ENCODE results near the gene LMX1A. TPM values are rescaled to one million over a fixed set of nuclear protein-coding genes. Genes with fewer than 3 reads are reported as not detected.

Gene LMX1A
- total and polyA plus RNA-seq, 2 experiments from 2014 or later, result not detected

DNA sequence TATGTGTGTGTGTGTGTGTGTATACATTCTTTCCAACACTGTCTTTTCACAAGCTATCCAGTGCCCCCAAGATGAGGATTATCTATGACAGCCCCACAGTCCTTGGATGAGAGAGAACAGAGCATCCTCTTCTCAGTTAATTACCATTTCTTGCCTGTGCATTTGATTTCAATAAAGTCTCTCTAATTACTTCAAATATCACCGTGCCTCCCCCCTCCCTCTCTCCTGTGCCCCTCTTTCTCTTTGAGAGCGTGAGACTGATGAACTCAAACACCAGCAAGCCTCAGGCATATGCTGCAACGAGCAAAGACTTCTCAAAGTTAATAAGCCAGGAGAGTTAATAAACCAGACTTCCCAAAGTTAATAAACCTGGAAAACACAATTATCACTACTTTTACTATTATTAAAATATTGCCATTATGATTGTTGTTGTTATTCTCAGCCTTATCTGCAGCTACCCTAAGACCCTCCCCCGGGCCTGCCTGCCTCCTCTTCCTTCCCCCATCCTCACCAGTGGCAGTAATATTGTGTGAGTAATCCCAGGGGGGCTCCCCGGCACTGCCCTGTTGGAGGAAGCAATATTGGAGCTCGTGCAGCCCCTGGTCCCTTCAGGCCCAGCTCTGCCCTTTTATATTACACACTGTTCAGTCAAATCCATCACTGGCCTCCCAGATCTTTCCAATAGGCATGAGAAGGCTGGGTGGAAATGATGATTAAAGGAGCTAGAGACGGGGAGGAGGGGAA is 30.9 kb downstream of the LMX1A start (continued):
- TF ChIP-seq REST (IDR thresholded peaks at IDR 0.05; ENCODE audit: unreplicated experiment) (no peak), NANOG (IDR thresholded peaks at IDR 0.05; ENCODE audit: borderline replicate concordance) (no peak), ZNF114 (CRISPR knock-in tag; IDR thresholded peaks at IDR 0.05) (no peak), EZH2phosphoT487 (IDR thresholded peaks at IDR 0.05; ENCODE audit: unreplicated experiment) (no peak), CREB1 (CRISPR knock-in tag; IDR thresholded peaks at IDR 0.05; ENCODE audit: low read depth) (no peak)

GRCh38 chr1:165324050-165324449 is 32.5 kb downstream of the LMX1A start:
- Histone ChIP-seq H3K4me1 (ENCODE audit: insufficient read depth) (0 out of 2 replicates have a peak, but pooled peaks cover 2% of the 10 kb centered on the region), H3K79me2 (replicated peaks; ENCODE audit: insufficient read depth) (no peaks in the 10 kb centered on the region), H3K36me3 (ENCODE audit: insufficient read depth) (no peaks in the 10 kb centered on the region), H3K4me2 (no peak overlapping the region), H3K27ac (ENCODE audit: low read depth) (no peak overlapping the region), H3F3A (replicated peaks; ENCODE audit: low read depth) (no peaks in the 10 kb centered on the region), H3K9me2 (ENCODE audit: insufficient read depth) (no peaks in the 10 kb centered on the region), H3K27me3 (ENCODE audit: insufficient read depth) (no peaks in the 10 kb centered on the region), H3K4me3 (no peak overlapping the region), H4K20me1 (replicated peaks; ENCODE audit: insufficient read depth) (no peaks in the 10 kb centered on the region), H2AFZ (no peak overlapping the region)
- Mint-ChIP-seq H3K4me1 (no peaks in the 10 kb centered on the region; the same call in 1 of the 3 replicates), H3K4me3 (no peak overlapping the region), H3K9me3 (no peaks in the 10 kb centered on the region), H3K27ac (no peak overlapping the region), H3K36me3 (ENCODE audit: low read depth) (no peaks in the 10 kb centered on the region), H3K27me3 (ENCODE audit: insufficient read depth, low read depth, poor library complexity) (peaks cover 7% of the 10 kb centered on the region)
- ATAC-seq (no peak), DNase-seq (ENCODE audit: low spot score) (no peak)
- TF ChIP-seq JUNB (IDR thresholded peaks at IDR 0.05; ENCODE audit: unreplicated experiment), result no peak
- no peak for TF ChIP-seq CREB1 (CRISPR knock-in tag; IDR thresholded peaks at IDR 0.05; ENCODE audit: low read depth)
- TF ChIP-seq NANOG (IDR thresholded peaks at IDR 0.05; ENCODE audit: borderline replicate concordance), result no peak
- TF ChIP-seq ZNF331 (CRISPR knock-in tag; IDR thresholded peaks at IDR 0.05; ENCODE audit: low read depth), result no peak
- no peak for TF ChIP-seq EZH2 (IDR thresholded peaks at IDR 0.05; ENCODE audit: low read depth, unreplicated experiment)
- TF ChIP-seq ZNF114 (CRISPR knock-in tag; IDR thresholded peaks at IDR 0.05), result no peak
- no peak for TF ChIP-seq ZNF462 (CRISPR knock-in tag; IDR thresholded peaks at IDR 0.05)
- no peak for TF ChIP-seq EZH2phosphoT487 (IDR thresholded peaks at IDR 0.05; ENCODE audit: unreplicated experiment)
- TF ChIP-seq, protein P1, sequence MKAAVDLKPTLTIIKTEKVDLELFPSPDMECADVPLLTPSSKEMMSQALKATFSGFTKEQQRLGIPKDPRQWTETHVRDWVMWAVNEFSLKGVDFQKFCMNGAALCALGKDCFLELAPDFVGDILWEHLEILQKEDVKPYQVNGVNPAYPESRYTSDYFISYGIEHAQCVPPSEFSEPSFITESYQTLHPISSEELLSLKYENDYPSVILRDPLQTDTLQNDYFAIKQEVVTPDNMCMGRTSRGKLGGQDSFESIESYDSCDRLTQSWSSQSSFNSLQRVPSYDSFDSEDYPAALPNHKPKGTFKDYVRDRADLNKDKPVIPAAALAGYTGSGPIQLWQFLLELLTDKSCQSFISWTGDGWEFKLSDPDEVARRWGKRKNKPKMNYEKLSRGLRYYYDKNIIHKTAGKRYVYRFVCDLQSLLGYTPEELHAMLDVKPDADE (IDR thresholded peaks at IDR 0.05), result no peak
- TF ChIP-seq STAT1 (IDR thresholded peaks at IDR 0.05; ENCODE audit: unreplicated experiment), result no peak

Data from GM23338 (cell line).